ENCODE measurements around the gene AGBL4. TPM values are rescaled to one million over a fixed set of nuclear protein-coding genes. Genes with fewer than 3 reads are reported as not detected.

Gene AGBL4
- total and polyA plus RNA-seq, 2 of the 4 experiments (the other 2 are of a cell fraction): not detected

DNA sequence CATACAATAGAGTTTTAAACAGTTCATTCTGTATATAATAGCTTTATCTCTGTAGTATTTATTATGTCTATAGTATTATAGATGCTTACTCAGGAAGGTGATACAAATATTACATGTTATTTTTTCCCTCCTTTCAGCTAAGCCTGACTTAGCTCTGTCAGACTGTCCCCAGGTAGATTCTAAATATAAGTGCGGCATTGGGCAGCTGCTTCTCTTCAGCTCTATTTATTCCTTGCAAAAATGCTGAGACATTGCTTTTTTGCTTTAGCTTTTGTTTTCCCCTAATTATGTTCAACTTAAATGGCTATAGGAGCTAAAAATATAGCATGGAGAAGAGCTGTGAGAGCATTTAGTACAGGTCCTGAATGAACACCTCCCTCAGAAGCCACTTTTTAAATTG, 1043.8 kb downstream of the AGBL4 start:
- in situ Hi-C loops (cut with MboI; ENCODE audit: low sequenced_read_pairs) (no loop called here), intact Hi-C loops (cut with micrococcal nuclease) (no loop called here), dilution Hi-C loops (cut with HindIII; ENCODE audit: low sequenced_read_pairs, unreplicated experiment) (no loop called here)
- no peak overlapping the region for H3K4me2 ChIP-seq (ENCODE audit: low read depth, low read length)
- H2BK120ac ChIP-seq (ENCODE audit: low read depth, low read length): no peak overlapping the region
- H2AK5ac ChIP-seq (ENCODE audit: low read depth, low read length): no peak overlapping the region
- no peak overlapping the region for H3K4ac ChIP-seq (ENCODE audit: low read depth, low read length)
- H3K56ac ChIP-seq (ENCODE audit: extremely low read depth, insufficient read depth, low read length): no peak overlapping the region
- H4K8ac ChIP-seq (ENCODE audit: low read depth in 2 of 2, low read length in 2 of 2): no peak overlapping the region
- no peak overlapping the region for H3K4me3 ChIP-seq (ENCODE audit: insufficient read depth, low read depth, low read length)
- ATAC-seq (ENCODE audit: low read depth) (no peak), DNase-seq (no peak)
- no peak overlapping the region for H2BK5ac ChIP-seq (ENCODE audit: low read depth, low read length, poor library complexity, severe bottlenecking)
- H3K23ac ChIP-seq (ENCODE audit: low read depth, low read length): no peak overlapping the region
- no CpG with 5 or more reads among the region's 1 CpG for WGBS, 2 experiments (ENCODE audit: extremely low coverage in 2 of 2, insufficient read length in 1 of 2)
- POLR2A ChIA-PET (ENCODE audit: unreplicated experiment): no interaction called here
- CTCF ChIA-PET: no interaction called here
- no peak for TF ChIP-seq BHLHE40 (IDR thresholded peaks at IDR 0.05; ENCODE audit: low read depth, low read length)
- no peak for TF ChIP-seq USF2 (IDR thresholded peaks at IDR 0.05; ENCODE audit: low read depth, low read length)
- TF ChIP-seq RAD21 (IDR thresholded peaks at IDR 0.05; ENCODE audit: low read length): no peak
- no peak for TF ChIP-seq CEBPB (IDR thresholded peaks at IDR 0.05; ENCODE audit: low read depth, low read length)
- no peak for TF ChIP-seq FOS (IDR thresholded peaks at IDR 0.05; ENCODE audit: low read depth, low read length)
- no peak for TF ChIP-seq MAFK (IDR thresholded peaks at IDR 0.05; ENCODE audit: low read depth, low read length)
- no peak for TF ChIP-seq MXI1 (IDR thresholded peaks at IDR 0.05; ENCODE audit: borderline replicate concordance, low read depth, low read length)
- no peak for TF ChIP-seq RFX5 (IDR thresholded peaks at IDR 0.05; ENCODE audit: low read depth, low read length)
- TF ChIP-seq NFE2L2 (IDR thresholded peaks at IDR 0.05; ENCODE audit: low read depth, low read length): no peak
- no peak for TF ChIP-seq RCOR1 (IDR thresholded peaks at IDR 0.05; ENCODE audit: insufficient replicate concordance, low read length)
- TF ChIP-seq SMC3 (IDR thresholded peaks at IDR 0.05; ENCODE audit: low read depth, low read length): no peak
- no peak for TF ChIP-seq CHD1 (IDR thresholded peaks at IDR 0.05; ENCODE audit: low read depth, low read length)
- TF ChIP-seq MAZ (IDR thresholded peaks at IDR 0.05; ENCODE audit: borderline replicate concordance, low read depth, low read length): no peak
- TF ChIP-seq CTCF (conservative IDR thresholded peaks at IDR 0.05; ENCODE audit: low read depth, low read length): no peak
- TF ChIP-seq POLR2A (IDR thresholded peaks at IDR 0.05; ENCODE audit: low read depth, low read length): no peak
- no peak for TF ChIP-seq ELK1 (IDR thresholded peaks at IDR 0.05; ENCODE audit: borderline replicate concordance, low read depth, low read length)
- H3K9me1 ChIP-seq (ENCODE audit: insufficient read depth, low read length): no peaks in the 10 kb centered on the region
- no peak overlapping the region for H3K9ac ChIP-seq (ENCODE audit: low read depth, low read length)
- H3K27ac ChIP-seq (ENCODE audit: insufficient read depth, low read length): no peak overlapping the region
- H2BK15ac ChIP-seq (ENCODE audit: low read depth, low read length): no peak overlapping the region
- no peaks in the 10 kb centered on the region for H3K27me3 ChIP-seq (ENCODE audit: control insufficient read depth, insufficient read depth, low read length)
- no peak overlapping the region for H2AK9ac ChIP-seq (replicated peaks; ENCODE audit: low read depth, low read length, poor library complexity)
- BruUV-seq (replicated peaks): no TSS peak
- H3K36me3 ChIP-seq (ENCODE audit: control insufficient read depth, insufficient read depth, low read length): no peaks in the 10 kb centered on the region
- no peak overlapping the region for H2AFZ ChIP-seq (replicated peaks; ENCODE audit: low read length, poor library complexity)
- H3K14ac ChIP-seq (replicated peaks; ENCODE audit: low read depth, low read length): no peak overlapping the region
- H3K4me1 ChIP-seq (ENCODE audit: control insufficient read depth, insufficient read depth, low read length): no peaks in the 10 kb centered on the region
- H4K91ac ChIP-seq (ENCODE audit: insufficient read depth, low read depth, low read length): no peak overlapping the region
- H4K5ac ChIP-seq (ENCODE audit: low read depth, low read length): no peak overlapping the region
- no peak overlapping the region for H2BK20ac ChIP-seq (ENCODE audit: low read depth, low read length)
- no peaks in the 10 kb centered on the region for H3K79me1 ChIP-seq (ENCODE audit: low read depth in 1 of 2, low read length in 2 of 2)
- H4K20me1 ChIP-seq (ENCODE audit: insufficient read depth, low read length): no peaks in the 10 kb centered on the region
- no peak overlapping the region for H3K18ac ChIP-seq (ENCODE audit: low read depth, low read length)
- peaks cover 1% of the 10 kb centered on the region; the same call in 1 of the 2 replicates for H3K9me3 ChIP-seq (ENCODE audit: control insufficient read depth, insufficient read depth, low read length)
